IMR-90 (cell line): ENCODE data around the gene CDH22. TPM values are rescaled to one million over a fixed set of nuclear protein-coding genes. Genes with fewer than 3 reads are reported as not detected.

Source experiments
- ATAC-seq: fragments of 200-7000 bp; cut with Tn5 transposase; 2 replicates; pipeline ENCODE4 v1.9.1; 2020; ENCODE audit warnings: low read depth, mild to moderate bottlenecking, moderate library complexity
- BruUV-seq: library from RNA; stranded (reverse); fragments of 400-500 nt; replicated peaks from 2 replicates; lab custom pipeline; 2021; lab: Mats Ljungman, UMichigan
- CTCF ChIA-PET: fragments of 300-600 bp; formaldehyde crosslinking; extraction: SDS; loops from one replicate; lab custom pipeline; 2021; ENCODE audit warnings: antibody characterized with exemption; lab: Yijun Ruan, JAX
- POLR2A ChIA-PET: fragments of 300-600 bp; sonication (Branson Sonifier 250); formaldehyde crosslinking; loops from one replicate; lab custom pipeline; 2022; ENCODE audit warnings: antibody characterized with exemption; ENCODE audit not compliant: unreplicated experiment; lab: Charles Lee
- DNase-seq: peaks from one replicate; pipeline ENCODE4 v3.0.0; 2013
- H2AFZ ChIP-seq: replicated peaks from 2 replicates; pipeline ENCODE3; 2013; ENCODE audit warnings: low read length, mild to moderate bottlenecking; ENCODE audit not compliant: poor library complexity
- H2AK5ac ChIP-seq: 2 replicates; pipeline ENCODE4 v1.6.1; 2013; ENCODE audit warnings: low read depth, low read length, inconsistent platforms
- H2AK9ac ChIP-seq: replicated peaks from 2 replicates; pipeline ENCODE3; 2013; ENCODE audit warnings: mild to moderate bottlenecking, low read depth, low read length, moderate library complexity; ENCODE audit not compliant: poor library complexity
- H2BK120ac ChIP-seq: 2 replicates; pipeline ENCODE4 v1.6.1; 2013; ENCODE audit warnings: low read depth, low read length, inconsistent platforms
- H2BK15ac ChIP-seq: 3 replicates; pipeline ENCODE4 v1.6.1; 2013; ENCODE audit warnings: low read depth, low read length, inconsistent platforms
- H2BK20ac ChIP-seq: 2 replicates; pipeline ENCODE4 v1.6.1; 2013; ENCODE audit warnings: low read depth, mild to moderate bottlenecking, inconsistent platforms, low read length, moderate library complexity
- H2BK5ac ChIP-seq: 2 replicates; pipeline ENCODE4 v1.6.1; 2013; ENCODE audit warnings: mild to moderate bottlenecking, low read depth, low read length, inconsistent platforms; ENCODE audit not compliant: poor library complexity, severe bottlenecking
- H3K14ac ChIP-seq: replicated peaks from 2 replicates; pipeline ENCODE4 v1.6.1; 2013; ENCODE audit warnings: low read depth, low read length, inconsistent platforms
- H3K18ac ChIP-seq: 2 replicates; pipeline ENCODE4 v1.6.1; 2013; ENCODE audit warnings: low read depth, low read length, control low read depth
- H3K23ac ChIP-seq: 2 replicates; pipeline ENCODE4 v1.6.1; 2013; ENCODE audit warnings: low read depth, low read length, inconsistent platforms
- H3K27ac ChIP-seq: 2 replicates; pipeline ENCODE4 v1.5.1; 2013; ENCODE audit warnings: mild to moderate bottlenecking, control low read depth, low read length; ENCODE audit not compliant: insufficient read depth
- H3K27me3 ChIP-seq: 2 replicates; pipeline ENCODE4 v1.6.1; 2013; ENCODE audit warnings: low read length; ENCODE audit not compliant: control insufficient read depth, insufficient read depth
- H3K36me3 ChIP-seq: 2 replicates; pipeline ENCODE4 v1.6.1; 2013; ENCODE audit warnings: low read length, mixed read lengths; ENCODE audit not compliant: control insufficient read depth, insufficient read depth
- H3K4ac ChIP-seq: 2 replicates; pipeline ENCODE4 v1.6.1; 2013; ENCODE audit warnings: low read depth, low read length, inconsistent platforms
- H3K4me1 ChIP-seq: 2 replicates; pipeline ENCODE4 v1.6.1; 2013; ENCODE audit warnings: low read length, mixed read lengths; ENCODE audit not compliant: control insufficient read depth, insufficient read depth
- H3K4me2 ChIP-seq: 2 replicates; pipeline ENCODE4 v1.6.1; 2013; ENCODE audit warnings: low read depth, mild to moderate bottlenecking, control low read depth, low read length, moderate library complexity
- H3K4me3 ChIP-seq: 2 replicates; pipeline ENCODE4 v1.5.1; 2013; ENCODE audit warnings: low read depth, mild to moderate bottlenecking, control low read depth, low read length, moderate library complexity; ENCODE audit not compliant: insufficient read depth
- H3K56ac ChIP-seq: 2 replicates; pipeline ENCODE4 v1.6.1; 2013; ENCODE audit warnings: low read length, inconsistent platforms; ENCODE audit not compliant: insufficient read depth; ENCODE audit errors: extremely low read depth
- H3K79me1 ChIP-seq, 2 experiments: 2 replicates each; pipeline ENCODE4 v1.6.1; 2013; ENCODE audit warnings: low read length in 2 of 2, inconsistent platforms in 1 of 2, low read depth in 1 of 2
- H3K9ac ChIP-seq: 2 replicates; pipeline ENCODE4 v1.6.1; 2013; ENCODE audit warnings: low read depth, low read length, control low read depth
- H3K9me1 ChIP-seq: 2 replicates; pipeline ENCODE4 v1.6.1; 2013; ENCODE audit warnings: low read length, inconsistent platforms; ENCODE audit not compliant: insufficient read depth
- H3K9me3 ChIP-seq: 2 replicates; pipeline ENCODE4 v1.6.1; 2013; ENCODE audit warnings: low read length; ENCODE audit not compliant: control insufficient read depth, insufficient read depth
- H4K20me1 ChIP-seq: 2 replicates; pipeline ENCODE4 v1.6.1; 2013; ENCODE audit warnings: low read length, inconsistent platforms; ENCODE audit not compliant: insufficient read depth
- H4K5ac ChIP-seq: 2 replicates; pipeline ENCODE4 v1.6.1; 2013; ENCODE audit warnings: mild to moderate bottlenecking, low read depth, low read length, control low read depth
- H4K8ac ChIP-seq, 2 experiments: 2 replicates each; pipeline ENCODE4 v1.6.1; 2013; ENCODE audit warnings: low read depth in 2 of 2, low read length in 2 of 2, control low read depth in 1 of 2, inconsistent platforms in 1 of 2
- H4K91ac ChIP-seq: 2 replicates; pipeline ENCODE4 v1.6.1; 2013; ENCODE audit warnings: low read depth, low read length, inconsistent platforms; ENCODE audit not compliant: insufficient read depth
- CEBPB ChIP-seq: IDR thresholded peaks from 2 replicates; pipeline ENCODE4 v1.6.1; 2012; ENCODE audit warnings: low read depth, low read length, improper control_type of control experiment
- CHD1 ChIP-seq: IDR thresholded peaks from 2 replicates; pipeline ENCODE4 v1.6.1; 2012; ENCODE audit warnings: low read depth, low read length, improper control_type of control experiment
- CTCF ChIP-seq: conservative IDR thresholded peaks from 2 replicates; pipeline ENCODE4 v1.5.1; 2012; ENCODE audit warnings: mild to moderate bottlenecking, low read depth, low read length, improper control_type of control experiment
- ELK1 ChIP-seq: fragments of 150-350 bp; IDR thresholded peaks from 2 replicates; pipeline ENCODE4 v1.6.1; 2016; ENCODE audit warnings: low read depth, mild to moderate bottlenecking, low read length, moderate library complexity, borderline replicate concordance
- FOS ChIP-seq: fragments of 150-350 bp; IDR thresholded peaks from 2 replicates; pipeline ENCODE4 v1.6.1; 2016; ENCODE audit warnings: low read depth, low read length
- MAFK ChIP-seq: IDR thresholded peaks from 2 replicates; pipeline ENCODE4 v1.6.1; 2012; ENCODE audit warnings: low read depth, low read length, improper control_type of control experiment
- MAZ ChIP-seq: IDR thresholded peaks from 2 replicates; pipeline ENCODE4 v1.6.1; 2012; ENCODE audit warnings: low read depth, mild to moderate bottlenecking, low read length, improper control_type of control experiment, moderate library complexity, borderline replicate concordance
- MXI1 ChIP-seq: IDR thresholded peaks from 2 replicates; pipeline ENCODE4 v1.6.1; 2012; ENCODE audit warnings: low read depth, mild to moderate bottlenecking, low read length, moderate library complexity, borderline replicate concordance
- NFE2L2 ChIP-seq: fragments of 150-350 bp; IDR thresholded peaks from 2 replicates; pipeline ENCODE4 v1.6.1; 2016; ENCODE audit warnings: low read depth, mild to moderate bottlenecking, low read length
- POLR2A ChIP-seq: IDR thresholded peaks from 2 replicates; pipeline ENCODE4 v1.6.1; 2012; ENCODE audit warnings: mild to moderate bottlenecking, low read depth, low read length
- RCOR1 ChIP-seq: IDR thresholded peaks from 2 replicates; pipeline ENCODE4 v1.6.1; 2012; ENCODE audit warnings: mild to moderate bottlenecking, low read length, improper control_type of control experiment; ENCODE audit not compliant: insufficient replicate concordance
- RFX5 ChIP-seq: IDR thresholded peaks from 2 replicates; pipeline ENCODE4 v1.8.0; 2012; ENCODE audit warnings: low read depth, mild to moderate bottlenecking, low read length, moderate library complexity
- SMC3 ChIP-seq: fragments of 150-350 bp; IDR thresholded peaks from 2 replicates; pipeline ENCODE4 v1.6.1; 2016; ENCODE audit warnings: low read depth, mild to moderate bottlenecking, antibody characterized with exemption, low read length, moderate library complexity
- USF2 ChIP-seq: fragments of 150-350 bp; IDR thresholded peaks from 2 replicates; pipeline ENCODE4 v1.6.1; 2017; ENCODE audit warnings: mild to moderate bottlenecking, antibody characterized with exemption, low read length, low read depth
- WGBS, 2 experiments: methylation state at CpG; one replicate each; pipeline versions ENCODE4 v1.1.5 to v1.1.7; 2013; ENCODE audit warnings: missing lambda C conversion rate in 2 of 2; ENCODE audit not compliant: insufficient read length in 1 of 2; ENCODE audit errors: extremely low coverage in 2 of 2; 5-methylcytosine and 5-hydroxymethylcytosine counted together
- dilution Hi-C: fragments of 300-500 bp; cut with HindIII; formaldehyde crosslinking; loops from one replicate; pipeline ENCODE4 v1.14.3; 2018; ENCODE audit warnings: low sequenced_read_pairs; ENCODE audit not compliant: unreplicated experiment
- in situ Hi-C: fragments of 300-500 bp; cut with MboI; formaldehyde crosslinking; loops from 3 replicates; pipeline ENCODE4 v1.14.3; 2019; ENCODE audit warnings: low sequenced_read_pairs, inconsistent platforms, mixed read lengths
- intact Hi-C: fragments of 100-400 bp; cut with micrococcal nuclease; formaldehyde crosslinking; loops from 2 replicates; pipeline ENCODE4 v1.10.0; 2022
- polyA plus RNA-seq, 3 experiments: library from polyadenylated mRNA; depleted of rRNA; stranded (reverse); fragments of >200 nt; gene quantifications; 2 replicates each; pipeline ENCODE4 v1.2.3, GENCODE V29; 2012; ENCODE audit warnings: low replicate concordance in 1 of 3
- total RNA-seq: library from RNA; depleted of rRNA; stranded (reverse); fragments of >200 nt; gene quantifications from 2 replicates; pipeline ENCODE4 v1.2.3, GENCODE V29; 2012

Gene CDH22
- total and polyA plus RNA-seq, 2 of the 4 experiments (the other 2 are of a cell fraction): not detected

- CTCF ChIA-PET: no interaction called here
- POLR2A ChIA-PET: no interaction called here
Observed at GRCh38 chr20:46203510-46203837, 104.8 kb downstream of the CDH22 start.

More at GRCh38 chr20:46203510-46203837, 104.8 kb downstream of the CDH22 start:
- ATAC-seq (no peak), DNase-seq (no peak)
- no peaks in the 10 kb centered on the region for H3K36me3 ChIP-seq
- H3K4me1 ChIP-seq: no peaks in the 10 kb centered on the region
- dilution Hi-C loops: no loop called here
- H3K4me2 ChIP-seq: no peak overlapping the region
- no peak overlapping the region for H3K4ac ChIP-seq
- no TSS peak for BruUV-seq
- H3K9me3 ChIP-seq: no peaks in the 10 kb centered on the region
- H4K91ac ChIP-seq: no peak overlapping the region
- no peak overlapping the region for H4K8ac ChIP-seq
- H3K79me1 ChIP-seq: no peaks in the 10 kb centered on the region
- no peaks in the 10 kb centered on the region for H4K20me1 ChIP-seq
- no peak overlapping the region for H3K18ac ChIP-seq
- H3K9ac ChIP-seq: no peak overlapping the region
- H4K5ac ChIP-seq: no peak overlapping the region
- H3K56ac ChIP-seq: no peak overlapping the region
- no peak overlapping the region for H2AFZ ChIP-seq
- WGBS, 2 experiments: no CpG with 5 or more reads among the region's 3 CpGs
- in situ Hi-C loops: no loop called here
- intact Hi-C loops: no loop called here
- H3K9me1 ChIP-seq: no peaks in the 10 kb centered on the region; the same call in 1 of the 2 replicates
- H3K23ac ChIP-seq: no peak overlapping the region
- H2BK5ac ChIP-seq: no peak overlapping the region
- H3K27ac ChIP-seq: no peak overlapping the region
- H3K27me3 ChIP-seq: peaks cover 35% of the 10 kb centered on the region
- no peak overlapping the region for H2BK20ac ChIP-seq
- H2AK5ac ChIP-seq: no peak overlapping the region
- no peak overlapping the region for H2BK120ac ChIP-seq
- H3K14ac ChIP-seq: no peak overlapping the region
- TF ChIP-seq CHD1 (no peak), NFE2L2 (no peak), ELK1 (no peak), CEBPB (no peak), POLR2A (no peak), MAZ (no peak), SMC3 (no peak), MXI1 (no peak), RFX5 (no peak), USF2 (no peak), RCOR1 (no peak), FOS (no peak), MAFK (no peak), CTCF (no peak)
- H2BK15ac ChIP-seq: no peak overlapping the region
- no peak overlapping the region for H2AK9ac ChIP-seq
- H3K4me3 ChIP-seq: no peak overlapping the region
